Gastrocnemius medialis (tissue), 4 donors: ENCODE results near the gene SLC18B1. TPM values are rescaled to one million over a fixed set of nuclear protein-coding genes. Genes with fewer than 3 reads are reported as not detected.

ENCODE experiments used
- ATAC-seq, 2 donors: fragments of 150-250 bp; one replicate each; pipeline ENCODE4 v1.9.1; 2016
- DNase-seq, 2 donors: peaks; one replicate each; pipeline ENCODE4 v3.0.0-alpha.2; 2019
- H3K27ac ChIP-seq, 4 donors: fragments of 200-600 bp; sonication (generic); 1 replicate in 1 of 4; 2 replicates in 3 of 4; pipeline ENCODE4 v1.5.1; 2016 to 2018; ENCODE audit warnings: mild to moderate bottlenecking in 2 of 4, moderate library complexity in 1 of 4
- H3K27me3 ChIP-seq, 3 donors: fragments of 200-600 bp; sonication (generic) in 2 of 3; 1 replicate in 1 of 3; 2 replicates in 2 of 3; pipeline versions ENCODE4 v1.5.1 to v1.6.0; 2016 to 2019; ENCODE audit warnings: mild to moderate bottlenecking in 1 of 3, moderate library complexity in 1 of 3
- H3K36me3 ChIP-seq, 2 donors: fragments of 200-600 bp; sonication (generic) in 1 of 2; one replicate each; pipeline ENCODE4 v1.5.1; 2017 to 2018
- H3K4me1 ChIP-seq, 2 donors: fragments of 200-600 bp; sonication (generic) in 1 of 2; one replicate each; pipeline ENCODE4 v1.5.1; 2016 to 2017; ENCODE audit warnings: mild to moderate bottlenecking in 2 of 2
- H3K4me3 ChIP-seq, 4 donors: fragments of 200-600 bp; sonication (generic) in 3 of 4; 1 replicate in 1 of 4; 2 replicates in 3 of 4; pipeline ENCODE4 v1.5.1; 2016 to 2019; ENCODE audit warnings: mild to moderate bottlenecking in 2 of 4
- H3K9me3 ChIP-seq, 3 donors: fragments of 200-600 bp; sonication (generic) in 2 of 3; 1 replicate in 1 of 3; 2 replicates in 2 of 3; pipeline ENCODE4 v1.5.1; 2016 to 2019
- CTCF ChIP-seq, 5 experiments: fragments of 450-650 bp in 3 of 5; fragments of 200-600 bp in 2 of 5; sonication (generic) in 2 of 5; IDR thresholded peaks in 4 of 5; conservative IDR thresholded peaks in 1 of 5; 1 replicate in 4 of 5; 2 replicates in 1 of 5; pipeline ENCODE4 v1.5.1; 2016 to 2019; ENCODE audit warnings: antibody characterized with exemption in 5 of 5, mild to moderate bottlenecking in 3 of 5, moderate library complexity in 3 of 5
- POLR2A ChIP-seq, 2 donors: fragments of 450-650 bp; IDR thresholded peaks; one replicate each; pipeline ENCODE4 v1.6.1; 2017; ENCODE audit warnings: antibody characterized with exemption in 2 of 2, mild to moderate bottlenecking in 2 of 2, moderate library complexity in 2 of 2
- in situ Hi-C, 4 donors: fragments of 200-750 bp; cut with MboI; loops; one replicate each; pipeline versions ENCODE4 v1.15.0 to v1.8.0; 2017; ENCODE audit warnings: low sequenced_read_pairs in 4 of 4
- intact Hi-C: fragments of 100-400 bp; cut with DNase I; formaldehyde crosslinking; loops from one replicate; pipeline ENCODE4 v1.15.1; 2023; ENCODE audit warnings: low total_unique reads
- total RNA-seq, 4 donors: library from RNA; depleted of rRNA; stranded (reverse); fragments of >200 nt; gene quantifications; one replicate each; pipeline versions ENCODE4 v1.1.0 to v1.2.3, GENCODE V29; 2016

Gene SLC18B1
- total RNA-seq, 4 donors from 2014 or later = 0.58 to 7.4 (median 1.5) TPM

- H3K9me3 ChIP-seq = no peaks in the 10 kb centered on the region
- no peaks in the 10 kb centered on the region for H3K27me3 ChIP-seq
- TF ChIP-seq POLR2A (IDR thresholded peaks at IDR 0.05) (no peak), CTCF (IDR thresholded peaks at IDR 0.05 in 4 of 5, conservative IDR thresholded peaks at IDR 0.05 in 1 of 5) (no peak)
- intact Hi-C loops (no loop called here), in situ Hi-C loops (loop anchor here in 1 of 4 donors (25.0 kb wide), 1 partner anchor 228 kb away; the partner anchor contains the start of gene TAAR9)
- no peak overlapping the region for H3K27ac ChIP-seq
- no peaks in the 10 kb centered on the region for H3K4me1 ChIP-seq
- DNase-seq (no peak), ATAC-seq (no peak)
- peaks cover 0 to 4% of the 10 kb centered on the region in 2 donors for H3K36me3 ChIP-seq
- no peak overlapping the region for H3K4me3 ChIP-seq
Measured at GRCh38 chr6:132765560-132765959, 32.9 kb downstream of the SLC18B1 start.

- H3K27ac ChIP-seq = no peak overlapping the region
- in situ Hi-C loops (loop anchor here in 1 of 4 donors (25.0 kb wide), 1 partner anchor 227 kb away; the partner anchor contains the start of gene TAAR9), intact Hi-C loops (no loop called here)
- no peaks in the 10 kb centered on the region for H3K9me3 ChIP-seq
- TF ChIP-seq CTCF (IDR thresholded peaks at IDR 0.05 in 4 of 5, conservative IDR thresholded peaks at IDR 0.05 in 1 of 5) (no peak), POLR2A (IDR thresholded peaks at IDR 0.05) (no peak)
- no peaks in the 10 kb centered on the region for H3K4me1 ChIP-seq
- no peak overlapping the region for H3K4me3 ChIP-seq
- H3K27me3 ChIP-seq = no peaks in the 10 kb centered on the region
- H3K36me3 ChIP-seq = no peaks in the 10 kb centered on the region
- DNase-seq = no peak
- peak in 1 of 2 donors; percentile 60 for ATAC-seq
Measured at GRCh38 chr6:132764370-132764769, 34.1 kb downstream of the SLC18B1 start.

GRCh38 chr6:132763269-132763668 lies 35.2 kb downstream of the SLC18B1 start:
- Histone ChIP-seq H3K27me3 (no peaks in the 10 kb centered on the region), H3K36me3 (no peaks in the 10 kb centered on the region), H3K27ac (no peak overlapping the region), H3K4me3 (no peak overlapping the region), H3K4me1 (no peaks in the 10 kb centered on the region), H3K9me3 (no peaks in the 10 kb centered on the region)
- intact Hi-C loops (no loop called here), in situ Hi-C loops (loop anchor here in 1 of 4 donors (25.0 kb wide), 1 partner anchor 226 kb away; the partner anchor contains the start of gene TAAR9)
- TF ChIP-seq CTCF (IDR thresholded peaks at IDR 0.05 in 4 of 5, conservative IDR thresholded peaks at IDR 0.05 in 1 of 5) (no peak), POLR2A (IDR thresholded peaks at IDR 0.05) (no peak)
- no peak for ATAC-seq
- no peak for DNase-seq

GRCh38 chr6:132760256-132760655 lies 38.2 kb downstream of the SLC18B1 start:
- no peaks in the 10 kb centered on the region for H3K27me3 ChIP-seq
- no peak overlapping the region for H3K27ac ChIP-seq
- intact Hi-C loops = no loop called here
- no peaks in the 10 kb centered on the region for H3K36me3 ChIP-seq
- H3K4me3 ChIP-seq = no peak overlapping the region
- no peaks in the 10 kb centered on the region for H3K9me3 ChIP-seq
- in situ Hi-C loops = loop anchor here in 1 of 4 donors (25.0 kb wide), 1 partner anchor 223 kb away; the partner anchor contains the start of gene TAAR9
- no peak for TF ChIP-seq POLR2A (IDR thresholded peaks at IDR 0.05)
- DNase-seq (no peak), ATAC-seq (no peak)
- H3K4me1 ChIP-seq = no peaks in the 10 kb centered on the region

GRCh38 chr6:132758689-132759088 lies 39.7 kb downstream of the SLC18B1 start:
- no peak for TF ChIP-seq POLR2A (IDR thresholded peaks at IDR 0.05)
- intact Hi-C loops (no loop called here), in situ Hi-C loops (loop anchor here in 1 of 4 donors (25.0 kb wide), 1 partner anchor 221 kb away; the partner anchor contains the start of gene TAAR9)
- Histone ChIP-seq H3K4me1 (no peaks in the 10 kb centered on the region), H3K36me3 (no peaks in the 10 kb centered on the region), H3K4me3 (no peak overlapping the region), H3K9me3 (no peaks in the 10 kb centered on the region), H3K27ac (no peak overlapping the region), H3K27me3 (no peaks in the 10 kb centered on the region)
- no peak for ATAC-seq
- no peak for DNase-seq

- intact Hi-C loops = no loop called here
- Histone ChIP-seq H3K4me3 (no peak overlapping the region), H3K27me3 (no peaks in the 10 kb centered on the region), H3K9me3 (no peaks in the 10 kb centered on the region), H3K4me1 (no peaks in the 10 kb centered on the region), H3K36me3 (no peaks in the 10 kb centered on the region), H3K27ac (no peak overlapping the region)
- TF ChIP-seq CTCF (IDR thresholded peaks at IDR 0.05 in 4 of 5, conservative IDR thresholded peaks at IDR 0.05 in 1 of 5) = no peak
- TF ChIP-seq POLR2A (IDR thresholded peaks at IDR 0.05) = no peak
- no peak for DNase-seq
- no peak for ATAC-seq
- in situ Hi-C loops = loop anchor here in 1 of 4 donors (25.0 kb wide), 1 partner anchor 215 kb away; the partner anchor contains the start of gene TAAR9
Measured at GRCh38 chr6:132752255-132752654, 46.2 kb downstream of the SLC18B1 start.
